Ectodermal cell (in vitro differentiated cells): ENCODE data around the gene RNLS.

Experiments
- H3K27ac ChIP-seq: 2 replicates; pipeline ENCODE4 v1.7.0; 2013; ENCODE audit warnings: mild to moderate bottlenecking, low read depth, low read length; ENCODE audit not compliant: insufficient read depth, poor library complexity, severe bottlenecking
- H3K27me3 ChIP-seq: 2 replicates; pipeline ENCODE4 v1.7.0; 2013; ENCODE audit warnings: mild to moderate bottlenecking, low read length; ENCODE audit not compliant: insufficient read depth, control insufficient read depth, poor library complexity, severe bottlenecking
- H3K36me3 ChIP-seq: one replicate; pipeline ENCODE4 v1.7.0; 2013; ENCODE audit warnings: low read length; ENCODE audit not compliant: control insufficient read depth, insufficient read depth
- H3K4me1 ChIP-seq: one replicate; pipeline ENCODE4 v1.7.0; 2013; ENCODE audit warnings: low read length; ENCODE audit not compliant: control insufficient read depth, insufficient read depth
- H3K4me3 ChIP-seq: 2 replicates; pipeline ENCODE4 v1.7.0; 2013; ENCODE audit warnings: low read depth, low read length, control low read depth; ENCODE audit not compliant: insufficient read depth
- H3K9me3 ChIP-seq: 2 replicates; pipeline ENCODE4 v1.7.0; 2013; ENCODE audit warnings: mild to moderate bottlenecking, low read length, moderate library complexity; ENCODE audit not compliant: control insufficient read depth
- WGBS, 2 experiments: methylation state at CpG; one replicate each; pipeline ENCODE4 v1.1.7; 2013; ENCODE audit warnings: missing lambda C conversion rate in 2 of 2; 5-methylcytosine and 5-hydroxymethylcytosine counted together

Gene RNLS

GRCh38 chr10:88555190-88555908 is 27.8 kb downstream of the RNLS start:
- WGBS, 2 experiments, result 83 to 88% methylated on average over 7 of the region's 7 CpGs
- Histone ChIP-seq H3K27me3 (no peaks in the 10 kb centered on the region), H3K9me3 (no peaks in the 10 kb centered on the region), H3K36me3 (no peaks in the 10 kb centered on the region), H3K27ac (no peak overlapping the region), H3K4me3 (no peak overlapping the region), H3K4me1 (no peaks in the 10 kb centered on the region)

GRCh38 chr10:88553116-88553752 is 29.9 kb downstream of the RNLS start:
- WGBS, 2 experiments, result 67 to 100% methylated on average over 1 of the region's 2 CpGs
- H3K36me3 ChIP-seq, result no peaks in the 10 kb centered on the region
- no peaks in the 10 kb centered on the region for H3K27me3 ChIP-seq
- H3K9me3 ChIP-seq, result no peaks in the 10 kb centered on the region
- H3K27ac ChIP-seq, result no peak overlapping the region
- H3K4me1 ChIP-seq, result no peaks in the 10 kb centered on the region
- H3K4me3 ChIP-seq, result no peak overlapping the region

GRCh38 chr10:88551246-88551645 is 31.9 kb downstream of the RNLS start:
- 94 to 98% methylated on average over 2 of the region's 2 CpGs for WGBS, 2 experiments
- no peaks in the 10 kb centered on the region for H3K36me3 ChIP-seq
- no peaks in the 10 kb centered on the region for H3K9me3 ChIP-seq
- no peaks in the 10 kb centered on the region for H3K27me3 ChIP-seq
- H3K4me1 ChIP-seq, result no peaks in the 10 kb centered on the region
- no peak overlapping the region for H3K27ac ChIP-seq
- H3K4me3 ChIP-seq, result no peak overlapping the region

GRCh38 chr10:88546497-88546896 is 36.6 kb downstream of the RNLS start:
- WGBS, 2 experiments, result 82% methylated on average over 3 of the region's 3 CpGs; no CpG with 5 or more reads in 1 of the 2 experiments
- H3K9me3 ChIP-seq, result no peaks in the 10 kb centered on the region
- H3K27ac ChIP-seq, result no peak overlapping the region
- H3K4me1 ChIP-seq, result no peaks in the 10 kb centered on the region
- H3K36me3 ChIP-seq, result no peaks in the 10 kb centered on the region
- no peaks in the 10 kb centered on the region for H3K27me3 ChIP-seq
- no peak overlapping the region for H3K4me3 ChIP-seq

- Histone ChIP-seq H3K27ac (no peak overlapping the region), H3K36me3 (no peaks in the 10 kb centered on the region), H3K27me3 (no peaks in the 10 kb centered on the region), H3K4me3 (no peak overlapping the region), H3K4me1 (no peaks in the 10 kb centered on the region), H3K9me3 (no peaks in the 10 kb centered on the region)
- 81 to 88% methylated on average over 3 to 4 of the region's 4 CpGs for WGBS, 2 experiments
Observed at GRCh38 chr10:88545359-88545758, 37.8 kb downstream of the RNLS start.

- Histone ChIP-seq H3K9me3 (no peaks in the 10 kb centered on the region), H3K27ac (no peak overlapping the region), H3K27me3 (no peaks in the 10 kb centered on the region), H3K36me3 (no peaks in the 10 kb centered on the region), H3K4me1 (no peaks in the 10 kb centered on the region), H3K4me3 (no peak overlapping the region)
- 95% methylated on average over 2 of the region's 2 CpGs; no CpG with 5 or more reads in 1 of the 2 experiments for WGBS, 2 experiments
Observed at GRCh38 chr10:88544140-88544870, 38.8 kb downstream of the RNLS start.

- H3K27me3 ChIP-seq, result no peaks in the 10 kb centered on the region
- H3K9me3 ChIP-seq, result no peaks in the 10 kb centered on the region
- no peak overlapping the region for H3K4me3 ChIP-seq
- no peaks in the 10 kb centered on the region for H3K36me3 ChIP-seq
- WGBS, 2 experiments, result 92 to 96% methylated on average over 4 of the region's 4 CpGs
- no peaks in the 10 kb centered on the region for H3K4me1 ChIP-seq
- no peak overlapping the region for H3K27ac ChIP-seq
Observed at GRCh38 chr10:88542522-88542921, 40.6 kb downstream of the RNLS start.

- Histone ChIP-seq H3K36me3 (no peaks in the 10 kb centered on the region), H3K27ac (no peak overlapping the region), H3K9me3 (no peaks in the 10 kb centered on the region), H3K4me1 (no peaks in the 10 kb centered on the region), H3K4me3 (no peak overlapping the region), H3K27me3 (no peaks in the 10 kb centered on the region)
- WGBS, 2 experiments, result 94 to 96% methylated on average over 5 of the region's 5 CpGs
Observed at GRCh38 chr10:88541116-88541626, 41.9 kb downstream of the RNLS start.

GRCh38 chr10:88540351-88540750 is 42.8 kb downstream of the RNLS start:
- Histone ChIP-seq H3K27ac (no peak overlapping the region), H3K4me3 (no peak overlapping the region), H3K4me1 (no peaks in the 10 kb centered on the region), H3K9me3 (no peaks in the 10 kb centered on the region), H3K36me3 (no peaks in the 10 kb centered on the region), H3K27me3 (no peaks in the 10 kb centered on the region)
- WGBS, 2 experiments, result 78 to 92% methylated on average over 1 of the region's 1 CpG

- WGBS, 2 experiments, result 80 to 83% methylated on average over 2 of the region's 2 CpGs
- no peak overlapping the region for H3K27ac ChIP-seq
- H3K9me3 ChIP-seq, result no peaks in the 10 kb centered on the region
- no peaks in the 10 kb centered on the region for H3K36me3 ChIP-seq
- H3K4me3 ChIP-seq, result no peak overlapping the region
- no peaks in the 10 kb centered on the region for H3K4me1 ChIP-seq
- no peaks in the 10 kb centered on the region for H3K27me3 ChIP-seq
Observed at GRCh38 chr10:88538048-88538447, 45.1 kb downstream of the RNLS start.
